Iris pigment epithelial cell (primary cell): ENCODE data around the gene ZNF444.
A peak's percentile ranks its signal among the peaks of the same experiment; 100 is the strongest.
"Not testable (repeated sequence)": the region's sequence is repeated elsewhere in the genome, so short reads cannot be mapped to it uniquely, and the experiment has no call there.

ENCODE experiments used
- DNase-seq: peaks from one replicate; pipeline ENCODE4 v3.0.0-alpha.2; 2011; ENCODE audit warnings: low read depth

ZNF444 gene

DNA sequence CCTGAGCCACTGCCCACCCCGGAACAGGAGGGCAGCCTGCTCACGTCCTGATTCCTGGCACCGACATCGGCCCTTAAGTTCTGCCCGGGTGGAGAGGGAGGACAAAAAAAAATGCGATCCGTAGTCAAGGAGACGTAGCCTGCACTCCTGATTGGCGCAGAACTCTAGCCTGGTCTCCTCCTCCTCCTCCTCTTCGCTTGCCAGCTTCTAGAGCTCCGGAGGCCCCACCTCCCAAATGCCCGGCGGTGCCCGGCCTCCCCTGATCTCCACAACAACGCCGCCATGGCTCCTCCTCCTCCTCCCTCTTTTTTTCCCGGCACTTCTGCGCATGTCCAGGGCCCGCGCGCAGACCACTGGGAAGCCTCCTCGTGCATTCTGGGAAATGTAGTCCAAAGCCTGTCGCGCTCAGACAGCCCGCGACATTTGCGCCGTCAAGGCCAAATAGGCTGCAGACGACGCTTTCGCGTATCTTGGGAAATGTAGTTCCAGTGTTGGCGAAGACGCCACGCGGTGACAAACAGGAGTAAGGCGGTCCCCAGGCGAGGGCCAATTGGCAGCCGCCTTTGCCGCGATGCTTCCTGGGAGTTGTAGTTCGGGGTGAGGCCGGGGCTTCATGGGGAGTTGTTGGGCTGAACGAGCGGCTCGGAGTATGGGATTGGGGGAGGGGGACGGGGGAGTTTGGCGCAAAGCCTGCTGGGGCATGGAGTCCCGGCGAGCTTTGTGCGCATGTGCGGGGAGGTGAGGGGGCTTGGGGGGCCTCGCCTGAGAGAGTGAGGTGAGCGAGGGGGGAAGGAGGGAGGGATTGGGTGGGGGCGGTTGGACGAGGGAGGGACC is at the start of gene ZNF444:
Gene ZNF444 (plus strand): TSS at position 705 of the 834 bp plus-strand sequence. CDS start 5,625 bp downstream, outside the sequence.
- DNase-seq: peak; percentile 99

DNA sequence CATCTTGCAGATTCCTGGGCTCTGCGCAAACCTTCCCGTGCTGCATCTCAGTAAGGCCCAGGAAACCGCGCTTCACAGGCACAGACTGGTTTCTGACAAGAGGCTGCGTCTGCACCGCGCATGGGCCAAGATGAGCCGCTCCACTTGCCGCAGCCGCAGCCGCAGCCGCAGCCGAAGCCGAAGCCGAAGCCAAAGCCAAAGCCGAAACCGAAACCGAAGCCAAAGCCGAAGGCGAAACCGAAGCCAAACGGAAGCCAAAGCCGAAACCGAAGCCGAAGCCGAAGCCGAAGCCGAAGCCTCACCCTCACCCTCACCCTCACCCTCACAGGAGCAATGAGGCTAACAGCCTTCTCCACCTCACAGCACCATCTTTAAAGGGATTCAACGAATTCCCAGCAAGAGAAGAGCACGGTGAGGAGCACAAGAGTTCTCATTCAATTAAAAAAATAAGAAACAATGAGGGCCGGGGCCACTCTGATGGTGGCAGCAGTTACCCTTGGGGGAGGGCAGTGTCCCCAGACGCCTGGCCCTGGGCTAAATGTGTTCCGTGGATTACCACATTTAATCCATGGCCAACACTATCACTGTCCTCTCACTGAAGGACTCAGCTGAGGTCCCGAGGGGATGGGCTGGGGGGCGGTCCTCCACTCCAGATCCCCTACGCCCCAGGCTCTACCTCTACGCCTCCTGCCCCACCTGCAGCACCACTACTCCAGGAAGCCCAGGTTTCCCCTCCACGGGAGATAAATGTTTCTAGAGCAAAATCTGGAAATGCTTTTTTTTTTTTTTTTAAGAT is 49.1 kb upstream of the ZNF444 start:
- no peak for DNase-seq

DNA sequence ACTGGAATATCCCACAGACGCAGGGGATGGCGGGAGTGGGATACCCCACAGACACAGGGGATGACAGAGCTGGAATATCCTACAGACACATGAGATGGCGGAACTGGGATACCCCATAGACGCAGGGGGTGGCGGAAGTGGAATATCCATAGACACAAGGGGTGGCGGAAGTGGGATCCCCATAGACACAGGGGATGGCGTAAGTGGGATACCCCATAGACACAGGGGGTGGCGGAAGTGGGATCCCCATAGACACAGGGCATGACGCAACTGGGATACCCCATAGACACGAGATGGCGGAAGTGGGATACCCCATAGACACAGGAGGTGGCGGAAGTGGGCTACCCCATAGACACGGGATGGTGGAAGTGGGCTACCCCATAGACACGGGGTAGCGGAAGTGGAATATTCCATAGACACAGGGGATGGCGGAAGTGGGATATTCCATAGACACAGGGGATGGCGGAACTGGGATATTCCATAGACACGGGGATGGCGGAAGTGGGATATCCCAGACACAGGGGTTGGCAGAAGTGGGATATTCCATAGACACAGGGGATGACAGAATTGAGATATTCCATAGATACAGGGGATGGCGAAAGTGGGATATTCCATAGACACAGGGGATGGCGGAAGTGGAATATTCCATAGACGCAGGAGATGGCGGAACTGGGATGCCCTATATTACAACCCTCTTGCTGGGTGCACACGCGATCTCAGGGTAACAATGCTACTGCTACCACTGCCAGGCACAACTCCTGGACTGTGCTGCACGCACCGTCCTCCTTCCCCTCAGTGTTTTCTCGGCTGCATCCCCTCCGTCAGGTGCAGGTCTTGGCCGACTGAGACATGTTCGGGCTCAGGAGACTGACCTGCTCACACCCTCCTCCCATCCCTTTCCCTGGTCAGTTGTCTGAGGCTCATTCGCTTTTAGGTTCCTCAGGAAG is 48.1 kb upstream of the ZNF444 start:
- DNase-seq: no peak

DNA sequence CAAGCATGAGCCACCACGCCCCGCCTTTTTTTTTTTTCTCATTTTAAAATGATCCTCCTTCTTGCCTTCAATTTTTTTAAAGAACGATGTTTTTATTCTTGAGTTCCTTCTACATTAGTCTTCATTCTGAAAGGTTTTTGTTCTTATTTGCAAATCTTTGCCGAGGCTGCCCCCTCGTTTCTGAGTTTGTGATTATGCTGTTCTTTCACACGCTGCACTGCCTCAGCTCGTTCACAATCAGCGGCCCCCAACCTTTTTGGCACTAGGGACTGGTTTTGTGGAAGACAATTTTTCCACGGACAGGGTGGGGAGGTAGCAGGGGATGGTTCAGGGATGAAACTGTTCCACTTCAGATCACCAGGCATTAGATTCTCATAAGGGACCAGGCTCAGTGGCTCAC is 46.6 kb upstream of the ZNF444 start:
- DNase-seq: no peak

GRCh38 chr19:56096665-56097064 is 44.4 kb upstream of the ZNF444 start:
- DNase-seq: no peak

DNA sequence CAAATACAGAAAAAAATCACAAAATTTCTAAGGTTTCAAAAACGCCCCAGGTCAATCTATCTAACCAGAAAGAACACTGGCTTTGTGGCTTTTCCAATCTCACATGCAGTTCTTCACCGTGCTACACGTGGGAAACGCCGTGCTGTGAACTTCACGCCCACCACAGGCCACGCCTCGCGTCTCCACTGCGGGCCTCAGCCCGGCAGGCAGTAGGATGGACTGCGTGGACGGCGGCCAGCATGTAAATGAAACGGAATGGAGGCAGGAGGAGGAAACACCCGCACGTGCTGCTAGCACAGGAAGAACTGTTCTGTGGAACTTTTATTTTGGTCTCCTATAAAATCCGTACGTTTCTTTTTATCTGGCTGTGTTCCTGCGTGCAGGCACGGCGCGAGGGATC is 43.8 kb upstream of the ZNF444 start:
- DNase-seq: no peak

- no peak for DNase-seq
These were observed 43.3 kb upstream of the ZNF444 start for GRCh38 chr19:56097776-56098175.

- not testable (repeated sequence) for DNase-seq
These were observed 42.9 kb upstream of the ZNF444 start for GRCh38 chr19:56098237-56098636.

DNA sequence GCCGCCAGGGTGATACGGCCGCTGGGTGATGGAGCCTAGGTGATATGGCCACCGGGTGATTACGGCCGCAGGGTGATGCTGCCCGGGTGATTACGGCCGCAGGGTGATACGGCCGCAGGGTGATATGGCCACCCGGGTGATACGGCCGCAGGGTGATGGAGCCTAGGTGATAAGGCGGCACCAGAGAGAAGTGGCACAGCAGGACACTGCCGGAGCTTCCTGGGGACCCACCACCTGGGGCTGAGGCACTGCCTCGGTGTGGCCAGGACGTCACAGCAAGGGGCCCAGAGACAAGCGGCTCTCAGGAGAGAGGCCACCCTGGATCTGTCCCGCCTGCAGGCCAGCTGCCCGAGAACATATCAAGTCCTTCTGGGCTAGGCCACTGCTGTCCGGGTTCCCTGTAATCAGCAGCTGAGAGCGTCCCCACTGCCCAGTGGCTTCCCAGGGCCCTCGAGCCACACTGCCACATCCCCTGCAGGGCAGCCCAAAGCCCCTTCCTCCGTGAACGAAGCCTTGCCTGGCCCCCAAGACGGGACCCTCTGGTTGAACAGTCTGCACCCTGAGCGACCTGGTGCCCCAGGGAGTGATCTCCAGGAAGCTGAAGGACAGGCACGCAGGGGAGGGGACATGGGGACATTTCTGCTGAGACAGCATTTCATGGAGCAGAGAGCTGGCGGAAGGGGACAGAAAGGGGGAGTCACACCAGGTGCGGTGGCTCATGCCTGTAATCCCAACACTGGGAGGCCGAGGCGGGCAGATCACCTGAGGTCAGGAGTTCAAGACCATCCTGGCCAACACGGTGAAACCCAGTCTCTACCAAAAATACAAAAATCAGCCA is 42.1 kb upstream of the ZNF444 start:
- DNase-seq: no peak

DNA sequence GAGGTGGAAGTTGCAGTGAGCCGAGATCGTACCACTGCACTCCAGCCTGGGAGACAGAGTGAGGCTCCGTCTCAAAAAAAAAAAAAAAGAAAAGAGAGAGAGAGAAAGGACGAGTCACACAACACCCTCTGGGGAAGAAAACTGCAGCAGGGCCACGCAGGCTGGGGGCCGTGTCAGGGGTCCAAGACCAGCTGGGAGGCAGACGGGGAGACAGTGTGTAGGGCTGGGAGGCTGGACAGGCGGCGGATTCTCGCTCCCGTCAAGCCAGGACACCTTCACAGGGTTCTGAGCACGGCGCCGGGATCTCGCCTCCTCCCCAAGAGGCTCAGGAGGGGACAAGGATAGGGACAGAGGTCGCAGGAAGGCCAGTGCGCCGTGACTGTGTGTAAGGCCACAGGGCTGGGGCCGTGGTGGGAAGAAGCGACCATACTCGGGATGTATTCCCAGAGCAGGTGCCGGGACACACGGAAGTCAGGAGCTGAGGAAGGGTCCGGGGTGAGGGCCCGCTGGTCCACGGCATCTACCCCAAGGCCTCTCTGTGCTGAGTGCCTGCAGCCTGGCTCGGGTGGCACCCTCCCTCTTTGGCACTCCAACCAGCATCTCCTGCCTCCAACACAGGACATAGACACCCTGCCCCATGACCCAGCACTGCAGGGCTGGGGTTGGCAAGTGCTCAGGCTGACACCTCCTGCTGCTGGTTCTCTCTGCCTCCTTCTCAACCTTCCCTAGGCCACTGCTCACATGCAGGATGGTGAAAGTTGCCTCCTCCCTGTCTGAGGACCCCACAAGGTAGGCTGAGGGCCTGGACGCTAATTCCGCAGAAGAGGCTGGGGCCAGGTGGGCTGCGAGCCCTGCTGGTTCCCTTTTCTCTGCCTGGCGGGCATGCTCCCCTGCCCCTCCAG is 41.2 kb upstream of the ZNF444 start:
- no peak for DNase-seq

DNA sequence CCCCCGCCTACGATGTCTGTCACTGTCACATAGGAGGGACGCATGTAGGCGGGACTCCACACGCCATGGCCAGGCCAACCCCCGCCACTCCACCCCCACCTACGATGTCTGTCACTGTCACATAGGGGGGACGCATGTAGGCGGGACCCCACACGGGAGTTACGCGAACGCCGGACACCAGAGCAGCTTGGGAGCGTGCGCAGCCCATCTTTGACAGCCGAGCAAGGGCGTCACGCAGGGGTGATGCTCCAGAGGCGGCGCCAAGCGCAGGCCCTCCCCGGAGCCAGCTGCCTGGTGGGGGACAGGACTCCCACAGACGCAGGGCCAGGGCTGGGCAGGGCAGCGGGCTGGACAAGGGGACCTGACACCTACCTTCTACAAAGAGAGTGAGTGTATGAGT is 40.0 kb upstream of the ZNF444 start:
- no peak for DNase-seq

DNA sequence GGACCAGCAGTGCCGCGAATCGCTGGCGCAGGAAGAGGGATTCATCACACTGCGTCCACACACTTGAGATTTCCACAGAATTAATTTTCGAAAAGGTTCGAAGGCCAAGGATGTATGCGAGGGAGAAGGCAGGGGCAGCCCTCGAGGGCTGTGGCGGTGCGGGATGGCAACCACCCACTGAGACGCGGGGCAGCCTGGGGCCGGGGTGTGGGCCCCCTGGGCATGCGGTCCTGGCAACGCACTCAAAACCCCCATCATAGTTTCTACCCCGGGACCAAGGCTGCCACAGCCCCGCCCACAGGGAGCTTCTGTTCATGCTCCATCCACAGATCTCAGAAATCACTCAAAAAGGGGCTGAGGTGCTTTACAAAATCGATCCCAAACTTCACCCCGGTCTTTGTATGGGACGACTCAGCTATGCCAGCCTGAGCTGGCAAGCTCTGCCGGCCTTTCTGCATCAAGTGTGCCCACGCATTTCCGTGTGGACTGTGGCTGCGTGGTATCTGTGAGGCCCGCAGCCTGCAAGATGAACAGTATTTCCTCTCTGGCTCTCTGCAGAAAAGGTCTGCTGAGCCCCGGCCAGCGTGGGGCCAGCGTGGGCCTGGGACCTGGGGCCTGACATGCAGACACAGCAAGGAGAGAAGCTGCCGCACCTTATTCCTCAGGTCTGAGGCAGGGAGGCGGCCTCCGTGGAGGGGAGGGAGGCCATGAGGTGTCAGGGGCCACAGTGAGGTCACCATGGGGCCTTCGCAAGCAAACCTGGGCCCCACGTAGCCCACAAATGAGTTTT is 39.1 kb upstream of the ZNF444 start:
- no peak for DNase-seq

- no peak for DNase-seq
These were observed 38.0 kb upstream of the ZNF444 start for GRCh38 chr19:56103027-56103614.

GRCh38 chr19:56104423-56104822 is 36.7 kb upstream of the ZNF444 start:
- DNase-seq: no peak

DNA sequence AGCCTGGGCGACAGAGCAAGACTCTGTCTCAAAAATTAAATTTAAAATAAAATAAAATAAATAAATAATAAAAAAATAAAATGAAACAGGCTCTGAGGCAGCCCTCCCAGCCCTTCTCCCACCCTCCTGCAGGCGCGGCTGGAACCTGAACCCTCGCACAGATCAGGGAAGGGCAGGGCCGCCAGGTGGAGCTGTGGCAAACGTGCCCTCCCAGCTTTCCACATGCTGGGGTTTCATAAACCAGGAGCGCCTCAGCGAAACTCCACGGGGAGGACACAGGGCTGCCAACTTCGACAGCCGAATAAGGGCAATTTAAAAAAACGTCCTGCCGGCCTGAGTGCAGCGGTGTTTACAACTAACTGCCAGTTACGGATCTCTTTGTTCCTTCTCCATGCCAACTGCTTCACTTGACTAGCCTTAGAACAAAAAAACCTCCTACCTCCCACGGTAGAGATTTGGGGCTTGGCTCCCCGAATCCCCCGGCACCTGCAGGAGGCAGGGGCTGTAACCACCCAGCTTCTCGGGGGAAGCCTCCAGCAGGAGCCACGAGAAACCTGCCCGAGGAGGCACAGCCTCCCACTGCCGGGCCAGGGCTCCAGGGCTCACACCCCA is 35.9 kb upstream of the ZNF444 start:
- DNase-seq: peak; percentile 44

DNA sequence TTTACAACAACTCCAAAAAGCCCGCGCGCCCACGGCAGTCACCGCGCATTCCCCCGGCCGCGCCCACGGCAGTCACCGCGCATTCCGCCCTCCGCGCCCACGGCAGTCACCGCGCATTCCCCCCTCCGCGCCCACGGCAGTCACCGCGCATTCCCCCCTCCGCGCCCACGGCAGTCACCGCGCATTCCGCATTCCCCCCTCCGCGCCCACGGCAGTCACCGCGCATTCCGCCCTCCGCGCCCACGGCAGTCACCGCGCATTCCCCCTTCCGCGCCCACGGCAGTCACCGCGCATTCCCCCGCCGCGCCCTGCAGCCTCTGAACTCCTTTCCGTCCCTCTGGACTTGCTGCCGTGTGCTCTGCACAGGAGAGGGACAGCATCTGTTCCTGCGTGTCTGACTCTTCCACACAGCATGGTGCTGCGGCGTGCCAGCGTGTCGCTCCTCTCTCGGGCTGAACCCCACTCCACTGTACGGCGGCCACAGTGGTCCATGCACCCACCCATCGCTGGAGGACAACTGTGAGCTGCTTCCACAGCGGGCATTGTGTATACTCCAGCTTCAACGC is 35.2 kb upstream of the ZNF444 start:
- DNase-seq: not testable (repeated sequence)

- DNase-seq: no peak
These were observed 34.7 kb upstream of the ZNF444 start for GRCh38 chr19:56106397-56106849.

GRCh38 chr19:56106993-56107392 is 34.1 kb upstream of the ZNF444 start:
- no peak for DNase-seq
